Panc1 (cell line): ENCODE measurements around the gene KIAA1671. TPM values are rescaled to one million over a fixed set of nuclear protein-coding genes. Genes with fewer than 3 reads are reported as not detected.

Experiments
- ATAC-seq: fragments of 200-7000 bp; cut with Tn5 transposase; 2 replicates; pipeline ENCODE4 v1.9.1; 2020; ENCODE audit warnings: mild to moderate bottlenecking, moderate library complexity
- BruUV-seq: library from RNA; stranded (reverse); fragments of 400-500 nt; replicated peaks from 2 replicates; lab custom pipeline; 2021; lab: Mats Ljungman, UMichigan
- CTCF ChIA-PET: fragments of 300-600 bp; sonication (Branson Sonifier 250); formaldehyde crosslinking; loops from one replicate; lab custom pipeline; 2022; ENCODE audit warnings: antibody characterized with exemption; lab: Charles Lee
- POLR2A ChIA-PET: fragments of 300-600 bp; sonication (Branson Sonifier 250); formaldehyde crosslinking; loops from one replicate; lab custom pipeline; 2022; ENCODE audit warnings: antibody characterized with exemption; lab: Charles Lee
- DNase-seq: peaks from one replicate; pipeline ENCODE4 v3.0.0-alpha.2; 2010; ENCODE audit warnings: low read depth, low spot score
- H3K27ac ChIP-seq: 2 replicates; pipeline ENCODE4 v1.5.1; 2011; ENCODE audit warnings: mild to moderate bottlenecking, low read length, inconsistent platforms
- H3K27me3 ChIP-seq: fragments of 200-500 bp; sonication (Bioruptor generic); 2 replicates; pipeline ENCODE4 v1.6.0; 2014; ENCODE audit warnings: low read length, inconsistent platforms; ENCODE audit not compliant: control insufficient read depth, insufficient read depth
- H3K36me3 ChIP-seq: fragments of 200-500 bp; sonication (Bioruptor generic); 2 replicates; pipeline ENCODE4 v1.5.1; 2014; ENCODE audit warnings: inconsistent platforms, mild to moderate bottlenecking, low read length, moderate library complexity; ENCODE audit not compliant: control insufficient read depth, insufficient read depth
- H3K4me1 ChIP-seq: 2 replicates; pipeline ENCODE4 v1.5.1; 2011; ENCODE audit warnings: inconsistent platforms, mild to moderate bottlenecking, low read length, moderate library complexity; ENCODE audit not compliant: control insufficient read depth, insufficient read depth
- H3K4me3 ChIP-seq, 2 experiments: 2 replicates each; pipeline ENCODE4 v1.5.1; 2011 to 2012; ENCODE audit warnings: low read depth in 2 of 2, low read length in 2 of 2, mild to moderate bottlenecking in 2 of 2, inconsistent platforms in 1 of 2, moderate library complexity in 1 of 2
- H3K9me3 ChIP-seq: fragments of 200-500 bp; sonication (Bioruptor generic); 2 replicates; pipeline ENCODE4 v1.5.1; 2014; ENCODE audit warnings: low read depth, mild to moderate bottlenecking, inconsistent platforms, low read length, moderate library complexity; ENCODE audit not compliant: control insufficient read depth, insufficient read depth
- CTCF ChIP-seq: fragments of 450-650 bp; IDR thresholded peaks from 2 replicates; pipeline ENCODE4 v1.5.1; 2017; ENCODE audit warnings: mild to moderate bottlenecking
- POLR2AphosphoS5 ChIP-seq: IDR thresholded peaks from 2 replicates; pipeline ENCODE4 v1.6.1; 2012; ENCODE audit warnings: mild to moderate bottlenecking, low read depth, low read length, moderate library complexity
- REST ChIP-seq, 2 experiments: IDR thresholded peaks; 2 replicates each; pipeline ENCODE4 v1.6.1; 2011 to 2012; ENCODE audit warnings: low read depth in 2 of 2, control low read depth in 1 of 2, low read length in 1 of 2, mild to moderate bottlenecking in 1 of 2, moderate library complexity in 1 of 2; ENCODE audit not compliant: insufficient read depth in 1 of 2
- SIN3A ChIP-seq: IDR thresholded peaks from 2 replicates; pipeline ENCODE4 v1.6.1; 2012; ENCODE audit warnings: low read depth, mild to moderate bottlenecking, low read length, moderate library complexity, borderline replicate concordance; ENCODE audit not compliant: insufficient read depth
- TCF7L2 ChIP-seq: IDR thresholded peaks from 2 replicates; pipeline ENCODE4 v1.6.1; 2011; ENCODE audit warnings: mild to moderate bottlenecking, low read depth, low read length, inconsistent platforms
- in situ Hi-C: cut with HindIII; loops from 2 replicates; pipeline ENCODE4 v1.10.0; 2016; ENCODE audit warnings: low sequenced_read_pairs, low pct_unique_long_range_greater_than_20kb
- intact Hi-C: fragments of 100-400 bp; cut with micrococcal nuclease; formaldehyde crosslinking; loops from one replicate; pipeline ENCODE4 v1.10.0; 2022; ENCODE audit not compliant: unreplicated experiment
- total RNA-seq: library from RNA; stranded (reverse); gene quantifications from one replicate; pipeline ENCODE4 v1.2.1, GENCODE V29; 2021; ENCODE audit not compliant: unreplicated experiment

KIAA1671 gene
- total RNA-seq, 1 experiment from 2014 or later: 48.1 TPM

GRCh38 chr22:24982301-24983056 is 30.0 kb downstream of the KIAA1671 start:
- Histone ChIP-seq H3K27me3 (no peaks in the 10 kb centered on the region), H3K4me1 (peaks cover 25% of the 10 kb centered on the region), H3K4me3 (no peak overlapping the region), H3K9me3 (no peaks in the 10 kb centered on the region), H3K36me3 (no peaks in the 10 kb centered on the region), H3K27ac (peak overlapping the region; percentile 44)
- DNase-seq (no peak), ATAC-seq (peak; percentile 55)
- ChIA-PET POLR2A (no interaction called here), CTCF (no interaction called here)
- no peak for TF ChIP-seq SIN3A
- TF ChIP-seq POLR2AphosphoS5: no peak
- no peak for TF ChIP-seq REST (IDR thresholded peaks at IDR 0.05; ENCODE audit: insufficient read depth in 1 of 2, low read depth in 2 of 2, low read length in 1 of 2)
- TF ChIP-seq CTCF: no peak
- no peak for TF ChIP-seq TCF7L2
- BruUV-seq: no TSS peak
- in situ Hi-C loops: no loop called here
- intact Hi-C loops: no loop called here

GRCh38 chr22:24983151-24983550 is 30.6 kb downstream of the KIAA1671 start:
- ATAC-seq (no peak), DNase-seq (no peak)
- H3K36me3 ChIP-seq: no peaks in the 10 kb centered on the region
- in situ Hi-C loops: no loop called here
- no peaks in the 10 kb centered on the region for H3K27me3 ChIP-seq
- no peak overlapping the region for H3K4me3 ChIP-seq
- POLR2A ChIA-PET: no interaction called here
- no peaks in the 10 kb centered on the region for H3K9me3 ChIP-seq
- H3K27ac ChIP-seq: peak overlapping the region; percentile 44; the same call in 1 of the 2 replicates
- CTCF ChIA-PET: no interaction called here
- H3K4me1 ChIP-seq: peaks cover 20% of the 10 kb centered on the region
- no TSS peak for BruUV-seq
- intact Hi-C loops: no loop called here
- TF ChIP-seq TCF7L2 (no peak), SIN3A (no peak), POLR2AphosphoS5 (no peak), REST (IDR thresholded peaks at IDR 0.05; ENCODE audit: insufficient read depth in 1 of 2, low read depth in 2 of 2, low read length in 1 of 2) (no peak), CTCF (no peak)
